ENCODE results near the gene MEIS3.

DNA sequence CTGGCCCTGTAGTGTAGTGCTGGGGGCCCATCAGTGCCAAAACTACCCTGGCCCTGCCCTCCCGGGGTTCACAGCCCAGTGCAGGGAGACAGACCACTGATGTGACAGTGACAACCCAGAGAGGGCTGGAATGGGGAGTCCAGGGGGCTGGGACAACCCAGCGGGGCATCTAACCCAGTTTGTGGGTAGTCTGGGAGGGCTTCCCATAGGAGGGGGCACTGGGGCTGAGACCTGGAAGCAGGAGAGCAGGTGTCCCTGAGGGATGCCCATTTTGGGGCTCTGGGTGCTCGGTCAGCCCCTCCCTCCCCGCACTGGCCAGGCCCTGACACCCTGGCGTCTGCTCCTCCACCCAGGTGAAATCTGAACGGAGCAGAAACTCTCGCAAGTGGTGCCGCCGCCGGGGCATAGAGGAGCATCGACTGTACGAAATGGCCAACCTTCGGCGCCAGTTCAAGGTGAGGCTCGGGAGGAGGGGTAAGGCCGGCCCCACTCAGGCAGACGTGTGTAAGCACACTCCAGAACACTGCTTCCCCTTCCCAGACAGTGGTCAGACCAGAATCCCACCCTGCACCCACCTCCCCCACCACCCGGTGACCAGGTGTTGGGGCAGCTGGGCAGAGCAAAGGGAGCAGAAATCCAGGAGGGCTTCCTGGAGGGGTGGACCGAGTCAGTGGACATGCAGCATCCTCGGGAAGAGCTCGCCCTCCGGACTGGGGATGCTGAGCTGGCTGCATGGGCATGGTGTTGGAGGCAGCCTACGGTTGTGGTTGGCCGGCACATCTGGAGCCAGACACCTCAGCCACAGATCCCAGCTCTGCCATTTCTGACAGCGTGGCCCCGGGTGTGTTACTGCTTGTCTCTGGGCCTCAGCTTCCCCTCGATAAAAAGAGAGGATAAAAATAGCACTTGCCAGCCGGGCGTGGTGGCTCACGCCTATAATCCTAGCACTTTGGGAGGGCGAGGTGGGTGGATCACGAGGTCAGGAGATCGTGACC is 45.8 kb downstream of the MEIS3 start:
- TF ChIP-seq, protein P1, sequence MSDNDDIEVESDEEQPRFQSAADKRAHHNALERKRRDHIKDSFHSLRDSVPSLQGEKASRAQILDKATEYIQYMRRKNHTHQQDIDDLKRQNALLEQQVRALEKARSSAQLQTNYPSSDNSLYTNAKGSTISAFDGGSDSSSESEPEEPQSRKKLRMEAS (IDR thresholded peaks at IDR 0.05; ENCODE audit: low read depth, low read length), result no peak
- TF ChIP-seq, protein P2, sequence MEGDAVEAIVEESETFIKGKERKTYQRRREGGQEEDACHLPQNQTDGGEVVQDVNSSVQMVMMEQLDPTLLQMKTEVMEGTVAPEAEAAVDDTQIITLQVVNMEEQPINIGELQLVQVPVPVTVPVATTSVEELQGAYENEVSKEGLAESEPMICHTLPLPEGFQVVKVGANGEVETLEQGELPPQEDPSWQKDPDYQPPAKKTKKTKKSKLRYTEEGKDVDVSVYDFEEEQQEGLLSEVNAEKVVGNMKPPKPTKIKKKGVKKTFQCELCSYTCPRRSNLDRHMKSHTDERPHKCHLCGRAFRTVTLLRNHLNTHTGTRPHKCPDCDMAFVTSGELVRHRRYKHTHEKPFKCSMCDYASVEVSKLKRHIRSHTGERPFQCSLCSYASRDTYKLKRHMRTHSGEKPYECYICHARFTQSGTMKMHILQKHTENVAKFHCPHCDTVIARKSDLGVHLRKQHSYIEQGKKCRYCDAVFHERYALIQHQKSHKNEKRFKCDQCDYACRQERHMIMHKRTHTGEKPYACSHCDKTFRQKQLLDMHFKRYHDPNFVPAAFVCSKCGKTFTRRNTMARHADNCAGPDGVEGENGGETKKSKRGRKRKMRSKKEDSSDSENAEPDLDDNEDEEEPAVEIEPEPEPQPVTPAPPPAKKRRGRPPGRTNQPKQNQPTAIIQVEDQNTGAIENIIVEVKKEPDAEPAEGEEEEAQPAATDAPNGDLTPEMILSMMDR (IDR thresholded peaks at IDR 0.05; ENCODE audit: low read depth, low read length), result no peak
- TF ChIP-seq POLR2A (IDR thresholded peaks at IDR 0.05; ENCODE audit: extremely low read depth, insufficient read length), result no peak
- no peak for TF ChIP-seq MYC (IDR thresholded peaks at IDR 0.05; ENCODE audit: low read depth, low read length)
